PC-9 (cell line): ENCODE results near the gene IFITM1. TPM values are rescaled to one million over a fixed set of nuclear protein-coding genes. Genes with fewer than 3 reads are reported as not detected.

ENCODE experiments used
- BruUV-seq: library from RNA; stranded (reverse); fragments of 400-500 nt; replicated peaks from 2 replicates; lab custom pipeline; 2021; lab: Mats Ljungman, UMichigan
- CTCF ChIA-PET: fragments of 300-600 bp; sonication (Branson Sonifier 250); formaldehyde crosslinking; loops from one replicate; lab custom pipeline; 2022; ENCODE audit warnings: antibody characterized with exemption; lab: Charles Lee
- POLR2A ChIA-PET: fragments of 300-600 bp; sonication (Branson Sonifier 250); formaldehyde crosslinking; loops from one replicate; lab custom pipeline; 2022; ENCODE audit warnings: antibody characterized with exemption; ENCODE audit not compliant: unreplicated experiment; lab: Charles Lee
- DNase-seq, 2 experiments: peaks; one replicate each; pipeline versions ENCODE4 v3.0.0 to v3.0.0-alpha.2; 2015 to 2022; ENCODE audit warnings: mixed read lengths in 1 of 2
- H2AFZ ChIP-seq: fragments of 200-600 bp; sonication (generic); 2 replicates; pipeline ENCODE4 v1.8.1; 2017; ENCODE audit warnings: antibody characterized with exemption
- H3F3A ChIP-seq: fragments of 200-600 bp; sonication (generic); 2 replicates; pipeline ENCODE4 v1.8.1; 2017; ENCODE audit warnings: antibody characterized with exemption, mild to moderate bottlenecking, low read depth; ENCODE audit not compliant: insufficient read depth
- H3K27ac ChIP-seq: fragments of 200-600 bp; sonication (generic); 2 replicates; pipeline ENCODE4 v1.6.1; 2016; ENCODE audit warnings: mixed run types
- H3K27me3 ChIP-seq: fragments of 200-600 bp; sonication (generic); 2 replicates; pipeline ENCODE4 v1.6.1; 2016; ENCODE audit warnings: low read depth, mixed run types; ENCODE audit not compliant: insufficient read depth
- H3K36me3 ChIP-seq: fragments of 200-600 bp; sonication (generic); 2 replicates; pipeline ENCODE4 v1.6.1; 2016; ENCODE audit warnings: low read depth, mixed run types
- H3K4me1 ChIP-seq: fragments of 200-600 bp; sonication (generic); replicated peaks from 2 replicates; pipeline ENCODE4 v1.6.1; 2016; ENCODE audit warnings: mixed run types; ENCODE audit not compliant: insufficient read depth
- H3K4me2 ChIP-seq: fragments of 200-600 bp; sonication (generic); 2 replicates; pipeline ENCODE4 v1.6.1; 2017; ENCODE audit warnings: mixed run types
- H3K4me3 ChIP-seq: fragments of 200-600 bp; sonication (generic); 2 replicates; pipeline ENCODE4 v1.6.1; 2016; ENCODE audit warnings: mixed run types
- H3K79me2 ChIP-seq: fragments of 200-600 bp; sonication (generic); 2 replicates; pipeline ENCODE4 v1.6.1; 2017; ENCODE audit warnings: low read depth, mixed run types
- H3K9me2 ChIP-seq: fragments of 200-600 bp; sonication (generic); 2 replicates; pipeline ENCODE4 v1.8.1; 2017; ENCODE audit warnings: mild to moderate bottlenecking; ENCODE audit not compliant: insufficient read depth
- H3K9me3 ChIP-seq: fragments of 200-600 bp; sonication (generic); 2 replicates; pipeline ENCODE4 v1.8.1; 2016; ENCODE audit warnings: low read depth; ENCODE audit not compliant: insufficient read depth
- H4K20me1 ChIP-seq: fragments of 200-600 bp; sonication (generic); 2 replicates; pipeline ENCODE4 v1.8.1; 2017; ENCODE audit not compliant: insufficient read depth
- EZH2 ChIP-seq: fragments of 200-600 bp; sonication (generic); IDR thresholded peaks from 2 replicates; pipeline ENCODE4 v1.8.0; 2017; ENCODE audit warnings: antibody characterized with exemption, low read depth
- intact Hi-C: fragments of 100-400 bp; cut with micrococcal nuclease; formaldehyde crosslinking; loops from one replicate; pipeline ENCODE4 v1.10.0; 2022; ENCODE audit not compliant: unreplicated experiment
- total RNA-seq: library from RNA; stranded (reverse); gene quantifications from 2 replicates; pipeline ENCODE4 v1.2.3, GENCODE V29; 2021
- TF ChIP-seq, protein P1 (sequence below): fragments of 200-600 bp; sonication (generic); conservative IDR thresholded peaks from 2 replicates; pipeline ENCODE4 v1.6.1; 2017; ENCODE audit warnings: mixed run types, antibody characterized with exemption, mild to moderate bottlenecking, moderate library complexity

The IFITM1 gene
- total RNA-seq, 1 experiment from 2014 or later: 9.5 TPM

DNA sequence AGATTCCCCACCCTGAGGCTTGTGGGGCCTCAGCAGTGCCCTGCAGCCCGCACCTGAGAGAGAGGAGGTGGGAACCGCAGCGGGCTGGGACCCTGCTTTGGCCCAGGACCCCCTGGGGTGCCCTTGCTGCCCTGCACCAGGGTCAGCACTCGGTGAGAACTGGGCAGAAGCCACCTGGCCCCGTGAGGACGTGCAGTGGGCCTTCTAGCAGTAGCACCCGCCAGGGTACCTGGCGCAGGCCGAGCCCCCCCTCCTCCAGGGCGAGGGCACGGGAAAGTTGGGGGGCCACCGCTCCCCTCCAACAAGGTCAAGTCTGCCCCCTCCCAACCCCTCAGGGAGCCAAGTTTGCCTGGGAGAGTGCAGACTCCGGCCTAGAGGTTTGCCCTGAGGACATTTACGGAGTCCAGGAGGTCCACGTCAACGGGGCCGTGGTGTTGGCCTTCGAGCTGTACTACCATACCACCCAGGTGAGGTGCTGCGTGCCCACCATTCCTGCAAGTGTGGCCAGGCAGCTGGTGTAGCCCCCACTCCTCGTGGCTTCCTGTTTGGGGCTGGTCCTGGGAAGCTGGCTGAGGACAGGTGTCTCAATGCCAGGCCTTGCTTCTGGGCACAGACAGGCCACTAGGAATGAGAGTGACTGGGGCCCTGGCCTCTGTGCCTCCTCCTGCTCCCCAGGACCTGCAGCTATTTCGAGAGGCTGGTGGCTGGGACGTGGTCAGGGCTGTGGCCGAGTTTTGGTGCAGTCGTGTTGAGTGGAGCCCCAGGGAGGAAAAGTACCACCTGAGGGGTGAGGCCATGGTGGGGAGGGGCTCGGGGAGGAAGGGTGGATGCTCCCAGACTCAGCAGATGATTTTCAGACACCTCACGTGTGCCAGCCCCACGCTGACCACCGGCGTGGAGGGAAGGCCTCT is 21.4 kb upstream of the IFITM1 start:
- Histone ChIP-seq H3K79me2 (no peaks in the 10 kb centered on the region), H3K4me1 (no peaks in the 10 kb centered on the region)

DNA sequence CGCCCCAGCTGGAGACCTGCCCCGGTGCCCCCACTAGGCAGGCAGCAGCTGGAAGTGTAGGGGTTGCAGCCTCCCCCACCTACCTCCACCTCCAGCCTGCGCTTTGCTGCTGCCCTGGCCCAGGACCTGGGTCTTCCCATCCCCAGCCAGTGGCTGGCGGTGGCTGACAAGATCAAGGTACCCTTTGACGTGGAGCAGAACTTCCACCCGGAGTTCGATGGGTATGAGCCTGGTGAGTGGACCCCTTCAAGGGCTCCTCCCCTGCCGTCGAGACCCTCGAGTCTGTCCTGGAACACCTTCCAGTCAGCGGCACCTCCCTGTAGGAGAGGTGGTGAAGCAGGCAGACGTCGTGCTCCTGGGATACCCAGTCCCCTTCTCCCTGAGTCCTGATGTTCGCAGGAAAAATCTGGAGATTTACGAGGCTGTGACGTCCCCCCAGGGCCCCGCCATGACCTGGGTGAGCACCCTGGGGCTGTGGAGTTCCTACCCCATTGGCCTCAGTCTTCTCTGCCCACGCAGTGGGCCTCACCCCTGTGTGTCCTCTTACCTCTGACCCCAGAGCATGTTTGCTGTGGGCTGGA is 20.5 kb upstream of the IFITM1 start:
- Histone ChIP-seq H3K4me3 (no peak overlapping the region), H4K20me1 (no peaks in the 10 kb centered on the region), H3K27me3 (no peaks in the 10 kb centered on the region), H3K4me2 (no peak overlapping the region), H3F3A (no peaks in the 10 kb centered on the region), H2AFZ (no peak overlapping the region), H3K4me1 (no peaks in the 10 kb centered on the region), H3K27ac (no peak overlapping the region), H3K79me2 (no peaks in the 10 kb centered on the region), H3K9me2 (no peaks in the 10 kb centered on the region), H3K36me3 (no peaks in the 10 kb centered on the region), H3K9me3 (no peaks in the 10 kb centered on the region)
- BruUV-seq: no TSS peak
- DNase-seq: no peak
- ChIA-PET CTCF (no interaction called here), POLR2A (no interaction called here)
- intact Hi-C loops: no loop called here
- no peak for TF ChIP-seq EZH2
- TF ChIP-seq, protein P1, sequence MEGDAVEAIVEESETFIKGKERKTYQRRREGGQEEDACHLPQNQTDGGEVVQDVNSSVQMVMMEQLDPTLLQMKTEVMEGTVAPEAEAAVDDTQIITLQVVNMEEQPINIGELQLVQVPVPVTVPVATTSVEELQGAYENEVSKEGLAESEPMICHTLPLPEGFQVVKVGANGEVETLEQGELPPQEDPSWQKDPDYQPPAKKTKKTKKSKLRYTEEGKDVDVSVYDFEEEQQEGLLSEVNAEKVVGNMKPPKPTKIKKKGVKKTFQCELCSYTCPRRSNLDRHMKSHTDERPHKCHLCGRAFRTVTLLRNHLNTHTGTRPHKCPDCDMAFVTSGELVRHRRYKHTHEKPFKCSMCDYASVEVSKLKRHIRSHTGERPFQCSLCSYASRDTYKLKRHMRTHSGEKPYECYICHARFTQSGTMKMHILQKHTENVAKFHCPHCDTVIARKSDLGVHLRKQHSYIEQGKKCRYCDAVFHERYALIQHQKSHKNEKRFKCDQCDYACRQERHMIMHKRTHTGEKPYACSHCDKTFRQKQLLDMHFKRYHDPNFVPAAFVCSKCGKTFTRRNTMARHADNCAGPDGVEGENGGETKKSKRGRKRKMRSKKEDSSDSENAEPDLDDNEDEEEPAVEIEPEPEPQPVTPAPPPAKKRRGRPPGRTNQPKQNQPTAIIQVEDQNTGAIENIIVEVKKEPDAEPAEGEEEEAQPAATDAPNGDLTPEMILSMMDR: no peak

More for the DNA sequence above, 21.4 kb upstream of the IFITM1 start:
- Histone ChIP-seq H3K36me3 (no peaks in the 10 kb centered on the region), H3K9me3 (no peaks in the 10 kb centered on the region), H3K4me2 (no peak overlapping the region), H3K27me3 (no peaks in the 10 kb centered on the region), H3K9me2 (no peaks in the 10 kb centered on the region), H2AFZ (no peak overlapping the region), H4K20me1 (no peaks in the 10 kb centered on the region), H3F3A (no peaks in the 10 kb centered on the region), H3K4me3 (no peak overlapping the region), H3K27ac (no peak overlapping the region)
- TF ChIP-seq, protein P1: no peak
- TF ChIP-seq EZH2: no peak
- no peak for DNase-seq
- ChIA-PET CTCF (no interaction called here), POLR2A (no interaction called here)
- intact Hi-C loops: no loop called here
- BruUV-seq: no TSS peak

DNA sequence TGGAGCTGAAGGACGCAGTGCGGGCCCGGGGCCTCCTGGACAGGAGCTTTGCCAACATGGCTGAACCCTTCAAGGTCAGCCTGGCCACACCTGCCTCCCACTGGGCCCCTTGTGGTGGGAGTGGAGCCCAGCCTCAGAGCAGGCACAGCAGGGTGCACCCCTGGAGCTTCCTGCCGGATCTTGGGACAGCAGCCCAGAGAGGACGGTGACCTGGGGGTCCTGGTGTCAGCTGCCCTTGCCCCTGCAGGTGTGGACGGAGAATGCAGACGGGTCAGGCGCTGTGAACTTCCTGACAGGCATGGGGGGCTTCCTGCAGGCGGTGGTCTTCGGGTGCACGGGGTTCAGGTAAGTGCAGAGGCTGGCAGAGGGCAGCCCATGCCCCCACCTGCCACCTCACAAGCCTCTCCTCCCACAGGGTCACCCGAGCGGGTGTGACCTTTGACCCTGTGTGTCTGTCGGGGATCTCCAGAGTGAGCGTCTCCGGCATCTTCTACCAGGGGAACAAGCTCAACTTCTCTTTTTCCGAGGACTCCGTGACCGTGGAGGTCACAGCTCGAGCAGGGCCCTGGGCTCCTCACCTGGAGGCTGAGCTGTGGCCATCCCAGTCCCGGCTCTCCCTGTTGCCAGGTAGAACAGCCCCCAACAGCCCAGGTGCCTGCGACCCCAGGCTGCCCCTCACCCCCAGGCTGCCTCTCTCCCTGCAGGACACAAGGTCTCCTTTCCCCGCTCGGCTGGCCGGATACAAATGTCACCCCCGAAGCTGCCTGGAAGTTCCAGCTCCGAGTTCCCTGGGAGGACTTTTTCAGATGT is 19.8 kb upstream of the IFITM1 start:
- H4K20me1 ChIP-seq: no peaks in the 10 kb centered on the region
- no peaks in the 10 kb centered on the region for H3K79me2 ChIP-seq
- ChIA-PET POLR2A (no interaction called here), CTCF (no interaction called here)
- TF ChIP-seq, protein P1: no peak
- no peak for TF ChIP-seq EZH2
- no peaks in the 10 kb centered on the region for H3K4me1 ChIP-seq
- no peaks in the 10 kb centered on the region for H3K36me3 ChIP-seq
- H3K27ac ChIP-seq: no peak overlapping the region
- no peak overlapping the region for H2AFZ ChIP-seq
- H3K4me3 ChIP-seq: no peak overlapping the region
- no peaks in the 10 kb centered on the region for H3K27me3 ChIP-seq
- BruUV-seq: no TSS peak
- no peaks in the 10 kb centered on the region for H3K9me3 ChIP-seq
- H3K4me2 ChIP-seq: no peak overlapping the region
- H3K9me2 ChIP-seq: no peaks in the 10 kb centered on the region
- H3F3A ChIP-seq: no peaks in the 10 kb centered on the region
- DNase-seq: no peak
- intact Hi-C loops: no loop called here
